H1 (cell line): Measurements from ENCODE around the gene DCHS1. TPM values are rescaled to one million over a fixed set of nuclear protein-coding genes. Genes with fewer than 3 reads are reported as not detected.

Source experiments
- CTCF ChIA-PET: fragments of 300-600 bp; sonication (Branson Sonifier 250); formaldehyde crosslinking; loops from one replicate; lab custom pipeline; 2021; ENCODE audit not compliant: partially characterized antibody; lab: Charles Lee
- POLR2A ChIA-PET: fragments of 300-600 bp; sonication (Branson Sonifier 250); formaldehyde crosslinking; loops from one replicate; lab custom pipeline; 2021; ENCODE audit warnings: inconsistent platforms; ENCODE audit not compliant: partially characterized antibody; lab: Charles Lee
- DNase-seq, 2 experiments: peaks; one replicate each; pipeline versions ENCODE4 v3.0.0 to v3.0.0-alpha.2; 2010 to 2022; ENCODE audit warnings: low spot score in 2 of 2, low read depth in 1 of 2, mixed read lengths in 1 of 2
- FAIRE-seq: peaks from 2 replicates; lab custom pipeline; 2011; peaks lifted over from hg19 to GRCh38; lab: Jason Lieb, UNC
- H2AFZ ChIP-seq: 2 replicates; pipeline ENCODE4 v1.8.1; 2012; ENCODE audit warnings: low read length, inconsistent platforms
- H2AK5ac ChIP-seq: 2 replicates; pipeline ENCODE4 v1.6.1; 2013; ENCODE audit warnings: low read depth, low read length
- H2BK120ac ChIP-seq: replicated peaks from 2 replicates; pipeline ENCODE3; 2013; ENCODE audit warnings: low read depth, low read length, inconsistent platforms
- H2BK12ac ChIP-seq: 2 replicates; pipeline ENCODE4 v1.6.1; 2013; ENCODE audit warnings: low read depth, low read length
- H2BK15ac ChIP-seq: 2 replicates; pipeline ENCODE4 v1.6.1; 2013; ENCODE audit warnings: low read length
- H2BK20ac ChIP-seq: 2 replicates; pipeline ENCODE4 v1.6.1; 2013; ENCODE audit warnings: low read length
- H2BK5ac ChIP-seq: 2 replicates; pipeline ENCODE4 v1.6.1; 2013; ENCODE audit warnings: low read depth, low read length
- H3K14ac ChIP-seq: 2 replicates; pipeline ENCODE4 v1.6.1; 2013; ENCODE audit warnings: inconsistent platforms; ENCODE audit not compliant: insufficient read length
- H3K18ac ChIP-seq: 2 replicates; pipeline ENCODE4 v1.6.1; 2013; ENCODE audit warnings: low read length; ENCODE audit errors: extremely low read depth
- H3K23ac ChIP-seq: 2 replicates; pipeline ENCODE4 v1.6.1; 2013; ENCODE audit warnings: inconsistent platforms; ENCODE audit not compliant: insufficient read length
- H3K23me2 ChIP-seq: 2 replicates; pipeline ENCODE4 v1.6.1; 2013; ENCODE audit warnings: low read depth, low read length
- H3K27ac ChIP-seq: 2 replicates; pipeline ENCODE4 v1.6.1; 2011; ENCODE audit warnings: low read depth, low read length, inconsistent platforms
- H3K27me3 ChIP-seq, 4 experiments: replicated peaks in 1 of 4; 1 replicate in 1 of 4; 2 replicates in 3 of 4; pipeline versions ENCODE4 v1.6.1 to v1.8.1; 2011 to 2013; ENCODE audit warnings: low read length in 3 of 4, mild to moderate bottlenecking in 3 of 4, inconsistent platforms in 2 of 4, mixed read lengths in 2 of 4, moderate library complexity in 1 of 4; ENCODE audit not compliant: control insufficient read depth in 3 of 4, insufficient read depth in 3 of 4; ENCODE audit errors: extremely low read depth in 1 of 4
- H3K36me3 ChIP-seq, 4 experiments: 2 replicates each; pipeline versions ENCODE4 v1.6.1 to v1.8.1; 2011 to 2013; ENCODE audit warnings: mild to moderate bottlenecking in 4 of 4, low read length in 3 of 4, moderate library complexity in 2 of 4, control low read depth in 1 of 4, inconsistent platforms in 1 of 4; ENCODE audit not compliant: insufficient read depth in 4 of 4, control insufficient read depth in 2 of 4
- H3K4ac ChIP-seq: replicated peaks from 2 replicates; pipeline ENCODE3; 2013; ENCODE audit warnings: low read length, low read depth, mixed read lengths, inconsistent platforms; ENCODE audit not compliant: insufficient read length
- H3K4me1 ChIP-seq, 4 experiments: replicated peaks in 1 of 4; 1 replicate in 1 of 4; 2 replicates in 3 of 4; pipeline versions ENCODE4 v1.6.1 to v1.8.1; 2011 to 2013; ENCODE audit warnings: low read length in 3 of 4, inconsistent platforms in 2 of 4, mixed read lengths in 1 of 4; ENCODE audit not compliant: insufficient read depth in 4 of 4, control insufficient read depth in 3 of 4
- H3K4me2 ChIP-seq, 2 experiments: 2 replicates each; pipeline versions ENCODE4 v1.6.1 to v1.8.1; 2011 to 2013; ENCODE audit warnings: low read depth in 2 of 2, low read length in 2 of 2, control low read depth in 1 of 2, inconsistent platforms in 1 of 2, mild to moderate bottlenecking in 1 of 2; ENCODE audit not compliant: insufficient read depth in 1 of 2
- H3K4me3 ChIP-seq, 4 experiments: fragments of 200-600, 300-600 bp in 1 of 4; sonication (generic), shearing (Covaris generic), sonication (Bioruptor Twin) in 1 of 4; 2 replicates each; pipeline versions ENCODE4 v1.5.1 to v1.8.1; 2011 to 2016; ENCODE audit warnings: low read length in 4 of 4, low read depth in 3 of 4, control low read depth in 2 of 4, inconsistent platforms in 2 of 4, mild to moderate bottlenecking in 2 of 4, mixed read lengths in 1 of 4, moderate library complexity in 1 of 4; ENCODE audit not compliant: insufficient read depth in 2 of 4; ENCODE audit errors: extremely low read depth in 1 of 4
- H3K56ac ChIP-seq: replicated peaks from 2 replicates; pipeline ENCODE3; 2013; ENCODE audit warnings: low read depth, mild to moderate bottlenecking, mixed read lengths, low read length, inconsistent platforms; ENCODE audit not compliant: insufficient read length
- H3K79me1 ChIP-seq: 2 replicates; pipeline ENCODE4 v1.6.1; 2013; ENCODE audit warnings: low read depth, low read length, control low read depth
- H3K79me2 ChIP-seq, 2 experiments: 2 replicates each; pipeline versions ENCODE4 v1.6.1 to v1.8.1; 2012 to 2013; ENCODE audit warnings: low read length in 2 of 2, mild to moderate bottlenecking in 2 of 2, inconsistent platforms in 1 of 2; ENCODE audit not compliant: insufficient read depth in 2 of 2, control insufficient read depth in 1 of 2
- H3K9ac ChIP-seq, 4 experiments: replicated peaks in 1 of 4; 1 replicate in 1 of 4; 2 replicates in 3 of 4; pipeline versions ENCODE4 v1.6.1 to v1.8.1; 2011 to 2013; ENCODE audit warnings: low read depth in 3 of 4, low read length in 3 of 4, control low read depth in 2 of 4, mild to moderate bottlenecking in 2 of 4, moderate library complexity in 2 of 4, inconsistent platforms in 1 of 4; ENCODE audit errors: extremely low read depth in 1 of 4
- H3K9me3 ChIP-seq, 2 experiments: 2 replicates each; pipeline versions ENCODE4 v1.6.1 to v1.8.1; 2012 to 2013; ENCODE audit warnings: mild to moderate bottlenecking in 2 of 2, moderate library complexity in 2 of 2, control low read depth in 1 of 2, inconsistent platforms in 1 of 2, low read depth in 1 of 2, low read length in 1 of 2, mixed read lengths in 1 of 2; ENCODE audit not compliant: insufficient read depth in 2 of 2
- H4K20me1 ChIP-seq, 2 experiments: replicated peaks in 1 of 2; 2 replicates each; pipeline versions ENCODE3 to v1.8.1; 2011 to 2013; ENCODE audit warnings: inconsistent platforms in 2 of 2, low read length in 2 of 2, mild to moderate bottlenecking in 1 of 2; ENCODE audit not compliant: insufficient read depth in 2 of 2, control insufficient read depth in 1 of 2
- H4K5ac ChIP-seq: 2 replicates; pipeline ENCODE4 v1.6.1; 2013; ENCODE audit warnings: low read length, low read depth, mixed read lengths, inconsistent platforms; ENCODE audit not compliant: insufficient read length
- H4K8ac ChIP-seq: 2 replicates; pipeline ENCODE4 v1.8.0; 2013; ENCODE audit warnings: mild to moderate bottlenecking, moderate library complexity, low read length, inconsistent platforms; ENCODE audit not compliant: insufficient read depth; ENCODE audit errors: extremely low read depth
- H4K91ac ChIP-seq: replicated peaks from 2 replicates; pipeline ENCODE3; 2013; ENCODE audit warnings: low read length, mixed read lengths, inconsistent platforms; ENCODE audit not compliant: insufficient read length
- CBX8 ChIP-seq: fragments of 300-800, 300-1000 bp; sonication (generic); IDR thresholded peaks from 2 replicates; pipeline ENCODE4 v1.7.1; 2016; ENCODE audit warnings: low read depth, low read length, borderline replicate concordance
- HDAC2 ChIP-seq, 2 experiments: fragments of 300-600 bp in 1 of 2; sonication (generic) in 1 of 2; IDR thresholded peaks; 2 replicates each; pipeline ENCODE4 v1.6.1; 2011 to 2012; ENCODE audit warnings: low read depth in 2 of 2, low read length in 2 of 2, mild to moderate bottlenecking in 2 of 2, moderate library complexity in 2 of 2, borderline replicate concordance in 1 of 2, inconsistent platforms in 1 of 2
- HDAC6 ChIP-seq: IDR thresholded peaks from one replicate; pipeline ENCODE4 v1.7.1; 2012; ENCODE audit warnings: low read depth, mild to moderate bottlenecking, inconsistent platforms, low read length, moderate library complexity
- KDM1A ChIP-seq: fragments of 200-600, 300-600 bp; sonication (generic); IDR thresholded peaks from 2 replicates; pipeline ENCODE4 v1.7.1; 2016; ENCODE audit warnings: mild to moderate bottlenecking, low read length, borderline replicate concordance
- NRF1 ChIP-seq: IDR thresholded peaks from 2 replicates; pipeline ENCODE4 v1.6.1; 2011; ENCODE audit warnings: mild to moderate bottlenecking, low read depth, low read length, improper control_type of control experiment
- POLR2AphosphoS5 ChIP-seq: IDR thresholded peaks from 2 replicates; pipeline ENCODE4 v1.6.1; 2011; ENCODE audit warnings: low read depth, low read length
- POU5F1 ChIP-seq: IDR thresholded peaks from 2 replicates; pipeline ENCODE4 v1.6.1; 2011; ENCODE audit warnings: low read depth, mild to moderate bottlenecking, low read length, moderate library complexity
- RAD21 ChIP-seq, 2 experiments: IDR thresholded peaks in 1 of 2; conservative IDR thresholded peaks in 1 of 2; 2 replicates each; pipeline ENCODE4 v1.6.1; 2011; ENCODE audit warnings: low read depth in 2 of 2, low read length in 2 of 2, improper control_type of control experiment in 1 of 2, inconsistent platforms in 1 of 2, mild to moderate bottlenecking in 1 of 2, moderate library complexity in 1 of 2
- SAP30 ChIP-seq: fragments of 300-600 bp; sonication (generic); IDR thresholded peaks from 2 replicates; pipeline ENCODE4 v1.7.1; 2012; ENCODE audit warnings: low read length, moderate library complexity, mild to moderate bottlenecking, inconsistent platforms; ENCODE audit not compliant: insufficient read depth, insufficient replicate concordance
- SP4 ChIP-seq: IDR thresholded peaks from 2 replicates; pipeline ENCODE4 v1.6.1; 2012; ENCODE audit warnings: low read length, inconsistent platforms
- polyA plus RNA-seq, 7 experiments: library from polyadenylated mRNA; depleted of rRNA in 3 of 7; stranded (reverse) in 5 of 7; unstranded in 2 of 7; fragments of >200 nt in 5 of 7; fragments of 200-250 nt in 2 of 7; gene quantifications; 1 replicate in 5 of 7; 2 replicates in 1 of 7; 4 replicates in 1 of 7; pipeline versions ENCODE4 v1.2.1 to v1.2.3, GENCODE V29; 2011 to 2013; ENCODE audit warnings: missing spikeins in 2 of 7, mixed read lengths in 2 of 7
- total RNA-seq: library from RNA; stranded (reverse); fragmentation: NEBNext Ultra II Directional; extraction: Animal tissue kit (Norgen Biotek cat#: 25700); gene quantifications from 2 replicates; pipeline ENCODE4 v1.2.1, GENCODE V29; 2021
- TF ChIP-seq, protein P1 (sequence below), 3 experiments: IDR thresholded peaks; 1 replicate in 2 of 3; 2 replicates in 1 of 3; pipeline versions ENCODE4 v1.5.1 to v1.6.1; 2011; ENCODE audit warnings: low read length in 3 of 3, mild to moderate bottlenecking in 3 of 3, inconsistent platforms in 2 of 3, low read depth in 1 of 3, moderate library complexity in 1 of 3; ENCODE audit not compliant: insufficient read depth in 1 of 3; ENCODE audit errors: control extremely low read depth in 1 of 3

The DCHS1 gene
- total and polyA plus RNA-seq, 2 of the 8 experiments (the other 6 are each of a cell fraction or from before 2014, with no cell fraction given): 8.2 to 10.5 TPM

DNA sequence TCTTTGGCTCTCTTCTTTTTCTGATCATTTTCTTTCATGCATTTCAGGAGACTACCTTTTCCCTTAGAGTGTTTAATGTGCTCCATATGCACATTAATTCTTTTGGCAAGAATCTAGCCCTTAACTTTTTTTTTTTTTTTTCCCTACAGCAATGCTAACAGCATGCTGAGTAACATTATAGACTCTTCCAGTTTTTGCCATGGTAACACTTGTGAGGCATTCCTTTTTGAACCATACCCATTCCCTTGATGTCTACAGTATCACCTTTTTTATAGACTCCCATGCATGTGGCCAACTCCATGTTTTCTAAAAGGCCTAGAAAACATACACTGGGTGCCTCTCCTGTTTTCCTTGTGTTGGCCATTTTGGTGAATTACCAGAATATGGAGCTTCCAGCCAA lies 30.4 kb upstream of the DCHS1 start:
- Histone ChIP-seq H2AK5ac (no peak overlapping the region), H3K9me3 (no peaks in the 10 kb centered on the region), H3K27me3 (no peaks in the 10 kb centered on the region), H4K91ac (no peak overlapping the region), H3K23me2 (peaks cover 6% of the 10 kb centered on the region; the same call in 1 of the 2 replicates), H2BK20ac (no peak overlapping the region), H3K18ac (no peak overlapping the region), H2BK120ac (no peak overlapping the region), H3K4me1 (peaks cover 2 to 8% (median 5%) of the 10 kb centered on the region in 4 experiments; a peak in 4 of 7 replicates), H4K8ac (no peak overlapping the region), H3K4me2 (no peak overlapping the region), H3K23ac (no peak overlapping the region), H2BK5ac (no peak overlapping the region), H3K56ac (no peak overlapping the region), H3K79me1 (no peaks in the 10 kb centered on the region), H3K79me2 (peaks cover 0 to 18% of the 10 kb centered on the region in 2 experiments; a peak in 3 of 4 replicates), H3K14ac (no peak overlapping the region), H2BK15ac (no peak overlapping the region), H3K4me3 (no peak overlapping the region), H3K36me3 (peaks cover 2 to 12% (median 5%) of the 10 kb centered on the region in 4 experiments; a peak in 7 of 8 replicates), H3K27ac (no peak overlapping the region), H4K5ac (no peak overlapping the region), H3K4ac (no peak overlapping the region), H4K20me1 (peaks cover 0 to 4% of the 10 kb centered on the region in 2 experiments), H3K9ac (no peak overlapping the region), H2BK12ac (no peak overlapping the region), H2AFZ (no peak overlapping the region)
- TF ChIP-seq CBX8: no peak
- no peak for TF ChIP-seq SP4
- TF ChIP-seq HDAC2 (IDR thresholded peaks at IDR 0.05; ENCODE audit: borderline replicate concordance in 1 of 2, low read depth in 2 of 2, low read length in 2 of 2): no peak
- TF ChIP-seq NRF1: no peak
- TF ChIP-seq SAP30: no peak
- no peak for TF ChIP-seq POLR2AphosphoS5
- TF ChIP-seq KDM1A: no peak
- no peak for TF ChIP-seq RAD21 (IDR thresholded peaks at IDR 0.05 in 1 of 2, conservative IDR thresholded peaks at IDR 0.05 in 1 of 2; ENCODE audit: low read depth in 2 of 2, low read length in 2 of 2)
- TF ChIP-seq HDAC6: no peak
- no peak for TF ChIP-seq POU5F1
- TF ChIP-seq, protein P1, sequence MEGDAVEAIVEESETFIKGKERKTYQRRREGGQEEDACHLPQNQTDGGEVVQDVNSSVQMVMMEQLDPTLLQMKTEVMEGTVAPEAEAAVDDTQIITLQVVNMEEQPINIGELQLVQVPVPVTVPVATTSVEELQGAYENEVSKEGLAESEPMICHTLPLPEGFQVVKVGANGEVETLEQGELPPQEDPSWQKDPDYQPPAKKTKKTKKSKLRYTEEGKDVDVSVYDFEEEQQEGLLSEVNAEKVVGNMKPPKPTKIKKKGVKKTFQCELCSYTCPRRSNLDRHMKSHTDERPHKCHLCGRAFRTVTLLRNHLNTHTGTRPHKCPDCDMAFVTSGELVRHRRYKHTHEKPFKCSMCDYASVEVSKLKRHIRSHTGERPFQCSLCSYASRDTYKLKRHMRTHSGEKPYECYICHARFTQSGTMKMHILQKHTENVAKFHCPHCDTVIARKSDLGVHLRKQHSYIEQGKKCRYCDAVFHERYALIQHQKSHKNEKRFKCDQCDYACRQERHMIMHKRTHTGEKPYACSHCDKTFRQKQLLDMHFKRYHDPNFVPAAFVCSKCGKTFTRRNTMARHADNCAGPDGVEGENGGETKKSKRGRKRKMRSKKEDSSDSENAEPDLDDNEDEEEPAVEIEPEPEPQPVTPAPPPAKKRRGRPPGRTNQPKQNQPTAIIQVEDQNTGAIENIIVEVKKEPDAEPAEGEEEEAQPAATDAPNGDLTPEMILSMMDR (IDR thresholded peaks at IDR 0.05; ENCODE audit: control extremely low read depth in 1 of 3, insufficient read depth in 1 of 3, low read depth in 1 of 3, low read length in 3 of 3): no peak
- ChIA-PET CTCF (interaction anchor here (0.6 to 2.9 kb wide), 5 partner anchors 18 to 435 kb away, joined by 3 to 11 read pairs (median 3); no protein-coding TSS in a partner anchor), POLR2A (no interaction called here)
- FAIRE-seq (no peak), DNase-seq (no peak)
